K562 (cell line): ENCODE data around the gene AADAC. TPM values are rescaled to one million over a fixed set of nuclear protein-coding genes. Genes with fewer than 3 reads are reported as not detected.

Experiments used
- ATF1 ChIP-seq, 2 experiments: fragments of 450-650 bp in 1 of 2; IDR thresholded peaks; 2 replicates each; pipeline ENCODE4 v1.6.1; 2016; ENCODE audit warnings: missing compliant biosample characterization in 1 of 2, missing genetic modification characterization in 1 of 2
- CBX5 ChIP-seq: IDR thresholded peaks from 2 replicates; pipeline ENCODE4 v1.6.1; 2014; ENCODE audit warnings: low read depth, borderline replicate concordance
- NUFIP1 ChIP-seq: fragments of 450-650 bp; IDR thresholded peaks from 2 replicates; pipeline ENCODE4 v1.6.1; 2018; ENCODE audit not compliant: partially characterized antibody
- PHB ChIP-seq: fragments of 250-450 bp; sonication (Bioruptor Pico); IDR thresholded peaks from 2 replicates; pipeline ENCODE4 v1.5.0; 2021
- TBL1XR1 ChIP-seq, 2 experiments: IDR thresholded peaks; 2 replicates each; pipeline ENCODE4 v1.6.1; 2012; ENCODE audit warnings: improper control_type of control experiment in 2 of 2, low read length in 2 of 2, mild to moderate bottlenecking in 1 of 2
- polyA plus RNA-seq, 8 experiments: library from polyadenylated mRNA; depleted of rRNA in 4 of 8; stranded (reverse) in 5 of 8; unstranded in 3 of 8; fragments of >200 nt; fragmentation: Nextera tagmentation in 2 of 8; fragmentation: Illumina TruSeq in 1 of 8; extraction: Ambion mirVana in 2 of 8; extraction: Trizol in 1 of 8; gene quantifications; 2 replicates each; pipeline versions ENCODE4 v1.2.1 to v1.2.3, GENCODE V29; 2011 to 2014; ENCODE audit warnings: inconsistent platforms in 1 of 8, missing spikeins in 1 of 8
- total RNA-seq, 7 experiments: library from RNA; depleted of rRNA in 6 of 7; stranded (reverse); fragments of >200 nt in 6 of 7; fragmentation: Illumina TruSeq in 2 of 7; extraction: Trizol in 2 of 7; gene quantifications; 2 replicates each; pipeline versions ENCODE4 v1.2.1 to v1.2.3, GENCODE V29; 2011 to 2021; ENCODE audit warnings: low replicate concordance in 1 of 7
- TF ChIP-seq, protein P1 (sequence below): fragments of 250-450 bp; sonication (Bioruptor Pico); IDR thresholded peaks from 2 replicates; pipeline ENCODE4 v1.5.0; 2020; ENCODE audit warnings: mild to moderate bottlenecking
- TF ChIP-seq, protein P2 (sequence below): sonication (generic); formaldehyde crosslinking; IDR thresholded peaks from 2 replicates; pipeline ENCODE4 v1.8.1; 2022; ENCODE audit warnings: missing genetic modification reagents
- TF ChIP-seq, protein P3 (sequence below): sonication (generic); formaldehyde crosslinking; IDR thresholded peaks from 2 replicates; pipeline ENCODE4 v1.4.0; 2020; ENCODE audit warnings: mild to moderate bottlenecking, missing genetic modification reagents

Gene AADAC
- total and polyA plus RNA-seq, 9 of the 15 experiments (the other 6 are each of a cell fraction or from before 2014, with no cell fraction given), result 0.47 TPM; not detected in 8

DNA sequence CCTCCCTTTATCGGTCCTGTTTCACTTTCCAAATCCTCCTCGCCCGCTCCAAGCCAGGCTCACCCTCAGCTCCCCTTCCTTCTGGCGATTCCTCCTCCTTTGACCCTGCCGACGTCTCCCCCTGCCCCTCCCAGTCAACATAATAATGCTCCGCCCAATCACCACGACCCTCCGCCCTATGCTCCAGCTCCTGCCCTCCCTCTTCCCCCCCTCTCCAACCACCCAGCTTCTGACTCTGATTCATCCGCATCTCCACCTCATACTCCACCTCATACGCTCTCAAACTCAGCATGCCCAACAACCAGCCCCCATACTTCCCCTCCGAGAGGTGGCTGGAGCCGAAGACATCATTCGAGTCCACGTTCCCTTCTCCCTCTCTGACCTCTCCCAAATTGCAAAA, 7.1 kb upstream of the AADAC start (continued):
- no peak for TF ChIP-seq CBX5
- TF ChIP-seq ATF1 (CRISPR knock-in tag; IDR thresholded peaks at IDR 0.05), result no peak
- TF ChIP-seq ATF1 (tag; IDR thresholded peaks at IDR 0.05), result no peak
- TF ChIP-seq, protein P1, sequence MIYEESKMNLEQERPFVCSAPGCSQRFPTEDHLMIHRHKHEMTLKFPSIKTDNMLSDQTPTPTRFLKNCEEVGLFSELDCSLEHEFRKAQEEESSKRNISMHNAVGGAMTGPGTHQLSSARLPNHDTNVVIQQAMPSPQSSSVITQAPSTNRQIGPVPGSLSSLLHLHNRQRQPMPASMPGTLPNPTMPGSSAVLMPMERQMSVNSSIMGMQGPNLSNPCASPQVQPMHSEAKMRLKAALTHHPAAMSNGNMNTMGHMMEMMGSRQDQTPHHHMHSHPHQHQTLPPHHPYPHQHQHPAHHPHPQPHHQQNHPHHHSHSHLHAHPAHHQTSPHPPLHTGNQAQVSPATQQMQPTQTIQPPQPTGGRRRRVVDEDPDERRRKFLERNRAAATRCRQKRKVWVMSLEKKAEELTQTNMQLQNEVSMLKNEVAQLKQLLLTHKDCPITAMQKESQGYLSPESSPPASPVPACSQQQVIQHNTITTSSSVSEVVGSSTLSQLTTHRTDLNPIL (CRISPR knock-in tag), result no peak
- no peak for TF ChIP-seq TBL1XR1 (IDR thresholded peaks at IDR 0.05; ENCODE audit: low read length in 2 of 2)
- TF ChIP-seq, protein P2, sequence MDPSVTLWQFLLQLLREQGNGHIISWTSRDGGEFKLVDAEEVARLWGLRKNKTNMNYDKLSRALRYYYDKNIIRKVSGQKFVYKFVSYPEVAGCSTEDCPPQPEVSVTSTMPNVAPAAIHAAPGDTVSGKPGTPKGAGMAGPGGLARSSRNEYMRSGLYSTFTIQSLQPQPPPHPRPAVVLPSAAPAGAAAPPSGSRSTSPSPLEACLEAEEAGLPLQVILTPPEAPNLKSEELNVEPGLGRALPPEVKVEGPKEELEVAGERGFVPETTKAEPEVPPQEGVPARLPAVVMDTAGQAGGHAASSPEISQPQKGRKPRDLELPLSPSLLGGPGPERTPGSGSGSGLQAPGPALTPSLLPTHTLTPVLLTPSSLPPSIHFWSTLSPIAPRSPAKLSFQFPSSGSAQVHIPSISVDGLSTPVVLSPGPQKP (CRISPR knock-in tag), result no peak
- no peak for TF ChIP-seq PHB (CRISPR knock-in tag)
- TF ChIP-seq, protein P3, sequence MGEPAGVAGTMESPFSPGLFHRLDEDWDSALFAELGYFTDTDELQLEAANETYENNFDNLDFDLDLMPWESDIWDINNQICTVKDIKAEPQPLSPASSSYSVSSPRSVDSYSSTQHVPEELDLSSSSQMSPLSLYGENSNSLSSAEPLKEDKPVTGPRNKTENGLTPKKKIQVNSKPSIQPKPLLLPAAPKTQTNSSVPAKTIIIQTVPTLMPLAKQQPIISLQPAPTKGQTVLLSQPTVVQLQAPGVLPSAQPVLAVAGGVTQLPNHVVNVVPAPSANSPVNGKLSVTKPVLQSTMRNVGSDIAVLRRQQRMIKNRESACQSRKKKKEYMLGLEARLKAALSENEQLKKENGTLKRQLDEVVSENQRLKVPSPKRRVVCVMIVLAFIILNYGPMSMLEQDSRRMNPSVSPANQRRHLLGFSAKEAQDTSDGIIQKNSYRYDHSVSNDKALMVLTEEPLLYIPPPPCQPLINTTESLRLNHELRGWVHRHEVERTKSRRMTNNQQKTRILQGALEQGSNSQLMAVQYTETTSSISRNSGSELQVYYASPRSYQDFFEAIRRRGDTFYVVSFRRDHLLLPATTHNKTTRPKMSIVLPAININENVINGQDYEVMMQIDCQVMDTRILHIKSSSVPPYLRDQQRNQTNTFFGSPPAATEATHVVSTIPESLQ (CRISPR knock-in tag), result no peak
- TF ChIP-seq NUFIP1, result no peak
